GM23338 (cell line): ENCODE measurements around the gene GPATCH2.

ENCODE experiments used
- EZH2 ChIP-seq: fragments of 200-600 bp; sonication (generic); IDR thresholded peaks from one replicate; pipeline ENCODE4 v1.8.0; 2017; ENCODE audit warnings: antibody characterized with exemption, mild to moderate bottlenecking, low read depth; ENCODE audit not compliant: unreplicated experiment
- EZH2phosphoT487 ChIP-seq: fragments of 200-600 bp; sonication (generic); IDR thresholded peaks from one replicate; pipeline ENCODE4 v1.8.1; 2018; ENCODE audit warnings: antibody characterized with exemption; ENCODE audit not compliant: unreplicated experiment
- NANOG ChIP-seq: IDR thresholded peaks from 2 replicates; pipeline ENCODE4 v1.6.1; 2016; ENCODE audit warnings: antibody characterized with exemption, borderline replicate concordance
- POLR2AphosphoS5 ChIP-seq: IDR thresholded peaks from 2 replicates; pipeline ENCODE4 v1.6.1; 2016; ENCODE audit warnings: antibody characterized with exemption, low read depth
- ZNF114 ChIP-seq: fragments of 250-450 bp; sonication (Bioruptor Pico); IDR thresholded peaks from 2 replicates; pipeline ENCODE4 v1.5.0; 2020; ENCODE audit warnings: mild to moderate bottlenecking, moderate library complexity
- TF ChIP-seq, protein P1 (sequence below), 2 experiments: fragments of 200-600 bp in 1 of 2; sonication (generic) in 1 of 2; conservative IDR thresholded peaks; 2 replicates each; pipeline versions ENCODE4 v1.5.1 to v1.6.1; 2016 to 2017; ENCODE audit warnings: antibody characterized with exemption in 2 of 2, low read depth in 2 of 2, mild to moderate bottlenecking in 2 of 2, moderate library complexity in 1 of 2

- TF ChIP-seq, protein P1, sequence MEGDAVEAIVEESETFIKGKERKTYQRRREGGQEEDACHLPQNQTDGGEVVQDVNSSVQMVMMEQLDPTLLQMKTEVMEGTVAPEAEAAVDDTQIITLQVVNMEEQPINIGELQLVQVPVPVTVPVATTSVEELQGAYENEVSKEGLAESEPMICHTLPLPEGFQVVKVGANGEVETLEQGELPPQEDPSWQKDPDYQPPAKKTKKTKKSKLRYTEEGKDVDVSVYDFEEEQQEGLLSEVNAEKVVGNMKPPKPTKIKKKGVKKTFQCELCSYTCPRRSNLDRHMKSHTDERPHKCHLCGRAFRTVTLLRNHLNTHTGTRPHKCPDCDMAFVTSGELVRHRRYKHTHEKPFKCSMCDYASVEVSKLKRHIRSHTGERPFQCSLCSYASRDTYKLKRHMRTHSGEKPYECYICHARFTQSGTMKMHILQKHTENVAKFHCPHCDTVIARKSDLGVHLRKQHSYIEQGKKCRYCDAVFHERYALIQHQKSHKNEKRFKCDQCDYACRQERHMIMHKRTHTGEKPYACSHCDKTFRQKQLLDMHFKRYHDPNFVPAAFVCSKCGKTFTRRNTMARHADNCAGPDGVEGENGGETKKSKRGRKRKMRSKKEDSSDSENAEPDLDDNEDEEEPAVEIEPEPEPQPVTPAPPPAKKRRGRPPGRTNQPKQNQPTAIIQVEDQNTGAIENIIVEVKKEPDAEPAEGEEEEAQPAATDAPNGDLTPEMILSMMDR (conservative IDR thresholded peaks at IDR 0.05; ENCODE audit: low read depth in 2 of 2) = no peak
- TF ChIP-seq NANOG (no peak), EZH2 (no peak), EZH2phosphoT487 (no peak), ZNF114 (CRISPR knock-in tag) (no peak), POLR2AphosphoS5 (no peak)
These were observed 193.5 kb downstream of the GPATCH2 start for GRCh38 chr1:217437376-217437775.
